Measurements from ENCODE around the gene ASB15. TPM values are rescaled to one million over a fixed set of nuclear protein-coding genes. Genes with fewer than 3 reads are reported as not detected.

Gene ASB15
- total RNA-seq, 1 experiment from 2014 or later, result not detected

GRCh38 chr7:123628829-123629228 is 27.2 kb downstream of the ASB15 start:
- POLR2A ChIA-PET, result no interaction called here
- in situ Hi-C loops (cut with HindIII; ENCODE audit: low pct_unique_long_range_greater_than_20kb, low sequenced_read_pairs), result no loop called here
- DNase-seq (ENCODE audit: low read depth, low spot score) (no peak), ATAC-seq (no peak)
- H3K4me3 ChIP-seq (ENCODE audit: low read depth in 2 of 2, low read length in 2 of 2), result no peak overlapping the region
- BruUV-seq (replicated peaks), result no TSS peak
- TF ChIP-seq REST (IDR thresholded peaks at IDR 0.05; ENCODE audit: insufficient read depth in 1 of 2, low read depth in 2 of 2, low read length in 1 of 2), result no peak
- no peak for TF ChIP-seq SIN3A (IDR thresholded peaks at IDR 0.05; ENCODE audit: borderline replicate concordance, insufficient read depth, low read depth, low read length)
- TF ChIP-seq CTCF (IDR thresholded peaks at IDR 0.05), result no peak
- TF ChIP-seq TCF7L2 (IDR thresholded peaks at IDR 0.05; ENCODE audit: low read depth, low read length), result no peak
- H3K36me3 ChIP-seq (ENCODE audit: control insufficient read depth, insufficient read depth, low read length), result no peaks in the 10 kb centered on the region
- no peak overlapping the region for H3K27ac ChIP-seq (ENCODE audit: low read length)
- no peaks in the 10 kb centered on the region for H3K27me3 ChIP-seq (ENCODE audit: control insufficient read depth, insufficient read depth, low read length)
- CTCF ChIA-PET, result no interaction called here
- intact Hi-C loops (cut with micrococcal nuclease; ENCODE audit: unreplicated experiment), result no loop called here
- no peaks in the 10 kb centered on the region for H3K4me1 ChIP-seq (ENCODE audit: control insufficient read depth, insufficient read depth, low read length)
- H3K9me3 ChIP-seq (ENCODE audit: control insufficient read depth, insufficient read depth, low read depth, low read length), result no peaks in the 10 kb centered on the region

- in situ Hi-C loops (cut with HindIII; ENCODE audit: low pct_unique_long_range_greater_than_20kb, low sequenced_read_pairs), result no loop called here
- CTCF ChIA-PET, result no interaction called here
- H3K27ac ChIP-seq (ENCODE audit: low read length), result no peak overlapping the region
These were observed 27.7 kb downstream of the ASB15 start for GRCh38 chr7:123629281-123629680.

More at GRCh38 chr7:123629281-123629680, 27.7 kb downstream of the ASB15 start:
- no peak for ATAC-seq
- H3K36me3 ChIP-seq (ENCODE audit: control insufficient read depth, insufficient read depth, low read length), result no peaks in the 10 kb centered on the region
- POLR2A ChIA-PET, result no interaction called here
- intact Hi-C loops (cut with micrococcal nuclease; ENCODE audit: unreplicated experiment), result no loop called here
- H3K4me1 ChIP-seq (ENCODE audit: control insufficient read depth, insufficient read depth, low read length), result no peaks in the 10 kb centered on the region
- BruUV-seq (replicated peaks), result no TSS peak
- DNase-seq (ENCODE audit: low read depth, low spot score), result no peak
- no peak for TF ChIP-seq TCF7L2 (IDR thresholded peaks at IDR 0.05; ENCODE audit: low read depth, low read length)
- TF ChIP-seq REST (IDR thresholded peaks at IDR 0.05; ENCODE audit: insufficient read depth in 1 of 2, low read depth in 2 of 2, low read length in 1 of 2), result no peak
- TF ChIP-seq CTCF (IDR thresholded peaks at IDR 0.05), result no peak
- no peak for TF ChIP-seq SIN3A (IDR thresholded peaks at IDR 0.05; ENCODE audit: borderline replicate concordance, insufficient read depth, low read depth, low read length)
- TF ChIP-seq POLR2AphosphoS5 (IDR thresholded peaks at IDR 0.05; ENCODE audit: low read depth, low read length), result no peak
- H3K4me3 ChIP-seq (ENCODE audit: low read depth in 2 of 2, low read length in 2 of 2), result no peak overlapping the region
- H3K27me3 ChIP-seq (ENCODE audit: control insufficient read depth, insufficient read depth, low read length), result no peaks in the 10 kb centered on the region
- H3K9me3 ChIP-seq (ENCODE audit: control insufficient read depth, insufficient read depth, low read depth, low read length), result no peaks in the 10 kb centered on the region

All from Panc1 (cell line).